Measurements from ENCODE around the gene RC3H1. TPM values are rescaled to one million over a fixed set of nuclear protein-coding genes. Genes with fewer than 3 reads are reported as not detected.

Gene RC3H1
- total RNA-seq, 2 donors from 2014 or later: 25.8 to 27.2 TPM

DNA sequence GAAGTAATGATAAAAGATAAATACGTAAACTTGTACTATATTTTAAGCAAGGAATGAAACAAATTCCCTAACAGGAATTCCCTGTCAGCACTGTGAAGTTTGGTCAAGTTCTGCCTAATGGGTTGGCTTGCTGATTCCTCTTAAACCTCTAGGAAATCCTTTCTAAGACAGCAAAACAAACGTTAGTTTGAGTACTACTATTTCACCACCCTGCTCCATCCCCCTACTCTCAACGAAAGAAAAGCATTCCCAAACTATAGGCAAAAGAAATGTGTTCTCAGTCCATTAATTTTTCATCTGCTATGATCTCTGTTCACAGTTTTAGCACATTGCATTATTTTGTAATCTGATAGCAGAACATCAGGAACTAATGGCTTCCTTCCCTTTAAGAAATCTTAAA lies 121.2 kb downstream of the RC3H1 start:
- DNase-seq (ENCODE audit: low spot score): no peak
- intact Hi-C loops (cut with DNase I): no loop called here

DNA sequence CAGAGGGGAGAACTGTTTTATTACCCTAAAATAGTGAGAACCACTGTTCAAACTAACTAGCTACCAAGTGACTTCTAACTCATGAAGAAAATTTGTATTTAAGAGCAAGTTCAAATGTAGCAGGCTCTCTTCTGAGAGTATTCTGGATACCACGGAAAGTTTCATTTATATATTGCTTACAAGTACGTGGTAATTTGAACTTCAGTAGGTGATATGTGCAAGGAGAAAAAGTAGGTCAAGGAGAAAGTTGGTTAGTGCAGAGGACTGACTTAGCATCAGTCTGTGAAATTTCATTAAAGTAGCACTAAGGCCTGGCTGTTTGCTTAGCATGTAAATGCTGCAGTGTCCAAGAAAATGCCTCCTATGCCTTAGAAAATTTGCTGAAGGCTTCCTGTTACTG lies 121.7 kb downstream of the RC3H1 start:
- no peak for DNase-seq (ENCODE audit: low spot score)
- intact Hi-C loops (cut with DNase I): no loop called here

DNA sequence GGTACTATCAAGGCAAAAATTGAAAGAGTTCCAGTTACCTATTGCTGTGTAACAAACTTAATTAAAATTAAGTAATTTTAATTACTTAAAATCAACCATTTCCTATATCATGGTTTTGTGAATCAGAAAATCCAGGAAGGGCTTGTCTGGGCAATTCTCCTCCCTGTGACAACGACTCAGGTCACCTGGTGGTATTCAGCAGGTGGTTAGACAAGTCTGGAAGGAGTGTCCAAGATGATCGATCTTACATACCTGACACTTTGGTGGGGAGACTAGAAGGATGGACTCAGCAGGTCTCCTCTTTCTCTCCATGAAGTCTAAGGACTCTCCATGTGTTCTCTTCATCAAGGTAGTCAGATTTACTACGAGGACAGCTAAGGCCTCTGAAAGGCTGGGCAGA lies 128.0 kb downstream of the RC3H1 start:
- intact Hi-C loops (cut with DNase I): no loop called here
- no peak for DNase-seq (ENCODE audit: low spot score)

DNA sequence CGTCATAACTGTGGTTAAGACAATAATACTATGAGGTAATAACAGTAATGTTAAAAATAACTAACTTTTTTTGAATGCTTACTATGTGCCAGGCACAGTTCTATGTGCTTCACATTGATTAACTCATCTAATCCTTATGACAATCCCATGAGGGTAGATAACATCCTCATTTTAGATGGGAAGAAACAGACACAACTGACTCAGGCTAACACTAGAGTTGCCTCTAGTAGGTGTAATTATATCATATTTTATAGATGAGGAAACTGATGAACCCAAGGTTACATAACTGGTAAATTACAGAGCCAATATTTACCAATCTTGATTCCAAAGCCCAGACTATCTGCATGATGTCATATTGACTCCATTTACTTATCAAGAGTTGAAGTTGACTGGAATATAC lies 128.5 kb downstream of the RC3H1 start:
- intact Hi-C loops (cut with DNase I): no loop called here
- no peak for DNase-seq (ENCODE audit: low spot score)

DNA sequence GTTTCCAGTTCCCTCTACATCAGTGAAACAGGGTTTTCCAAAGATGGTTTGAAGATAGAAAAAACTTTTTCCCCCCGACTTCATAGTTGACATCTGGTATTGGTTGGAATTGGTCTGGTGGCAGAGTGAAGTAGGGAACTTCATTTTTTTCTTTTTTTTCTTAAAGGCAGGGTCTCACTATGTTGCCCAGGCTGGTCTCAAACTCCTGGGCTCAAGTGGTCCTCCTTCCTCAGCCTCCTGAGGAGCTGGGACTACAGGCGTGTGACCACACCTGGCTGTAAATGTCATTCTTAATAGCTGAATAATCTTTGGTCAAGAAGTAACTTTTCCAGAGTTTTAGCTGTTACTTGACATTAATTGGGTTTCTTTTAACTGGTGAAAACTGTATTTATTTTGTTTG lies 132.3 kb downstream of the RC3H1 start:
- DNase-seq (ENCODE audit: low spot score): no peak
- intact Hi-C loops (cut with DNase I): no loop called here

DNA sequence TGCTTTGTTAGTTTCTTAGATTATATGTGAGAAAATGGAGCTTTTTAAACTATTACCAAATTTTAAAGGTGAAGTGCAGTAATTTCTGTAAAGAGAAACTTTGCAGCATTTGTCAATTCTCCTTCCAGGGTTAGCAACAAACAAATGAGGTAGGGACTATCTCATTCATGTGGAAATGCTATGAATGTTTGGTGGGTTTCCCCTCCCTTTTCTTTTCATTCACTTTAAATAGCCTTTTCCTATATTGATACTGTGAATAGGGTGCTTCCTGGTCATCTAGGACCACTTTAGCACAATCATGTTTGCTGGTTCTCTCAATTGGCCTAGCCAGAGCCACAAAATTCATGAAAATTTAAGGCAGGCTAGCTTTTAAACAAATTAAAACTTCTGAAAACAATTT lies 133.4 kb downstream of the RC3H1 start:
- no peak for DNase-seq (ENCODE audit: low spot score)
- intact Hi-C loops (cut with DNase I): no loop called here

DNA sequence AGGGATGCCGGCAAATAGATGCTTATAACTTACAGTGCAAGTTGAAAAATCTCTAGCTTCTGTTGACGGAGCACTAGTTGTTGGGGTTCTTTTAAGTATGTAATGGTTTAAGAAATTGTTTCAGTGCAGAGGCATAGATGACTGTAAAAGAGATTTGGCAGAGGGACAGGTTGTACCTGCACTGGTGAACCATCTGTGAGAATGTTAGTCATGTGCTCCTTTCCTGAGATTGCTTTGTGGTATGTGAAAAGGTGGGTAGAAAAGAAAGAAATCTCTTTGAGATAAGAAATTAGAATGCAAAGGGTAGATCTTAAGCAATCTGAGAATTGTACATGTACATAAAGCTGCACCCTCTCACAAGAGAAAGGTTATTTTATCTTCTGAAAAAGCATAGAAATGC lies 134.5 kb downstream of the RC3H1 start:
- no peak for DNase-seq (ENCODE audit: low spot score)
- intact Hi-C loops (cut with DNase I): no loop called here

DNA sequence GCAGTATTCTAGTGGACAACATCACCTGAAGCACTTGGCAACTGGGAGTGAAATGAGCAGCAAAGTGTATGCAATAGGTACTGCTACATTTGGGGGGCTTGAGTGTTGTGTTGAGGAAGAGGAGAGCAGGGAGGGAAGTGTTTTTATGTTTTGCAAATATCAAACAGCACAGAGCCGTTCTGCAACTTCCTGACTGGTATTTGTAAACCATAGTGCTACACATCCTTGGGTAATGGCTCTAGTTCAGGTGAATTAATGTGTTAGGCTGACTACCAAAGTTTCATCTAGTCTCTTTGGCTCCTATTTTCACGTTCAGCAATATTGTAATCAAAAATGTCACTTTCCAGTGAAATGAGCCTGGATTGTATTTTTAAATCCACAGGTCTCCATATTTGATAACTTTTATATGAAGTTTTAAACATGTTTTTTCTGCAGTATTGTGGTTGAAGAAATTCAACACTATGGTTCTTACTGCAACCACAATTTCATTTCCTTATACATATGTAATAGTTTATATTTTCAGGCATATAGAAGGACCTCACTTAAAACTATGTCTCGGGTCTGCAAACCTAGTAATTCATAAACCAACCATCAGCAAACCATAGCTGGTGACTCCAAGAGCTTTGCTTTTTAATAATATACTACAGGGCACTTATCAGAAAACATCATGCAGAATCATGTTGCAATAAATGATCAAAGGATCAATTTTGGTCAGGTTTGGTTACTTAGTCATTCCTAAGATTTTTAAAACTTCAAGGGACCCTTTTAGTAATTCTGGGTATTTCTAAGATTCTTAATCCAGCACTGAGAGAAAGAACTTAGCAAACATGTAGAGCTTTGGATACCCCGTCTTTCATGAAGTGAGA lies 135.2 kb downstream of the RC3H1 start:
- intact Hi-C loops (cut with DNase I): no loop called here
- DNase-seq (ENCODE audit: low spot score): no peak

DNA sequence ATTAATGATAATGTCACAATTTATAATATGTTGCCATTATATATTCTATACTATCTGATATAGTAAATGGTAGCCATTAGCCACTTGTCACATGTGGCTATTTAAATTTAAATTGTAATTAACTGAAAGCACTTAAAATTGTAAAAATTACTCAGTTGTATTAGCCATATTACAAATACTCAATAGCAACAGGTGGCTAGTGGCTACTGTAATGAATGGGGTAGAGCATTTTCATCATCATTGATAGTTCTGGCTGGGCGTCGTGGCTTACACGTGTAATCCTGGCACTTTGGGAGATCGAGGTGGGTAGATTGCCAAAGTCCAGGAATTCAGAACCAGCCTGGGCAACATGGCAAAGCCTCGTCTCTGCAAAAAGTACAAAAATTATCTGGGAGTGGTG lies 137.5 kb downstream of the RC3H1 start:
- no peak for DNase-seq (ENCODE audit: low spot score)
- intact Hi-C loops (cut with DNase I): no loop called here

Other genes starting within 250 kb of the RC3H1 start
- gene DARS2, start 197.7 kb downstream of the RC3H1 start, total RNA-seq: 1 to 10 TPM; 8.7 to 8.8 TPM
- gene CENPL, start 197.5 kb downstream of the RC3H1 start, total RNA-seq: 1 to 10 TPM; 5.4 to 8.4 TPM
- gene GAS5, start 154.4 kb downstream of the RC3H1 start, total RNA-seq: 100 to 1,000 TPM; 185 to 193 TPM
- 10 to 100 TPM; 12.0 to 15.0 TPM for gene ZBTB37, start 154.0 kb downstream of the RC3H1 start, total RNA-seq
- gene SERPINC1, start 105.0 kb downstream of the RC3H1 start, total RNA-seq: under 1 TPM in 1 of 2 donors, not detected in 1; 0.65 TPM
- 10 to 100 TPM; 32.9 to 41.4 TPM for gene RABGAP1L, start 137.2 kb upstream of the RC3H1 start, total RNA-seq

Data from posterior vena cava (tissue), 2 donors.